Measurements from ENCODE around the gene OR6N1.

Gene OR6N1

GRCh38 chr1:158801396-158801795, 29.4 kb upstream of the OR6N1 start:
- DNase-seq (ENCODE audit: extremely low read depth, low read depth), result no peak
- TF ChIP-seq CTCF (IDR thresholded peaks at IDR 0.05; ENCODE audit: low read depth, low read length), result no peak

GRCh38 chr1:158800526-158800925, 28.5 kb upstream of the OR6N1 start:
- TF ChIP-seq CTCF (IDR thresholded peaks at IDR 0.05; ENCODE audit: low read depth, low read length), result no peak
- DNase-seq (ENCODE audit: extremely low read depth, low read depth), result no peak

- DNase-seq (ENCODE audit: extremely low read depth, low read depth), result no peak
- TF ChIP-seq CTCF (IDR thresholded peaks at IDR 0.05; ENCODE audit: low read depth, low read length), result no peak
Measured at GRCh38 chr1:158799689-158800088, 27.7 kb upstream of the OR6N1 start.

GRCh38 chr1:158798531-158798930, 26.5 kb upstream of the OR6N1 start:
- DNase-seq (ENCODE audit: extremely low read depth, low read depth), result no peak
- no peak for TF ChIP-seq CTCF (IDR thresholded peaks at IDR 0.05; ENCODE audit: low read depth, low read length)

- TF ChIP-seq CTCF (IDR thresholded peaks at IDR 0.05; ENCODE audit: low read depth, low read length), result no peak
- no peak for DNase-seq (ENCODE audit: extremely low read depth, low read depth)
Measured at GRCh38 chr1:158794247-158794646, 22.3 kb upstream of the OR6N1 start.

- no peak for TF ChIP-seq CTCF (IDR thresholded peaks at IDR 0.05; ENCODE audit: low read depth, low read length)
- no peak for DNase-seq (ENCODE audit: extremely low read depth, low read depth)
Measured at GRCh38 chr1:158793604-158794003, 21.6 kb upstream of the OR6N1 start.

GRCh38 chr1:158781104-158781503, 9.1 kb upstream of the OR6N1 start, which contains the start of gene OR6N2:
Gene OR6N2, minus strand, starts transcription at chr1:158781204. Its CDS starts 3,569 bp downstream, at chr1:158777635.
- no peak for TF ChIP-seq CTCF (IDR thresholded peaks at IDR 0.05; ENCODE audit: low read depth, low read length)
- no peak for DNase-seq (ENCODE audit: extremely low read depth, low read depth)
